HepG2 (cell line): ENCODE data around the gene ENC1. TPM values are rescaled to one million over a fixed set of nuclear protein-coding genes. Genes with fewer than 3 reads are reported as not detected.

Source experiments
- ATAC-seq: fragments of 200-7000 bp; cut with Tn5 transposase; 3 replicates; pipeline ENCODE4 v1.9.1; 2020; ENCODE audit warnings: mild to moderate bottlenecking, moderate library complexity
- BruUV-seq: library from RNA; stranded (reverse); fragments of 400-500 nt; replicated peaks from 2 replicates; lab custom pipeline; 2021; lab: Mats Ljungman, UMichigan
- CTCF ChIA-PET: fragments of 300-600 bp; formaldehyde crosslinking; extraction: SDS; loops from one replicate; lab custom pipeline; 2021; ENCODE audit warnings: low total read pairs, inconsistent platforms, low intra/inter-chr PET ratio; lab: Yijun Ruan, JAX
- POLR2A ChIA-PET: fragments of 350-600 bp; sonication (Branson Sonifier 250); formaldehyde crosslinking; loops from one replicate; lab custom pipeline; 2020; ENCODE audit warnings: antibody characterized with exemption, inconsistent platforms; lab: Yijun Ruan, JAX
- DNase-seq: peaks from one replicate; pipeline ENCODE4 v3.0.0-alpha.2; 2015; ENCODE audit warnings: low spot score
- FAIRE-seq: peaks from 3 replicates; lab custom pipeline; 2011; peaks lifted over from hg19 to GRCh38; lab: Jason Lieb, UNC
- H2AFZ ChIP-seq: one replicate; pipeline ENCODE4 v1.6.1; 2011; ENCODE audit warnings: low read length, inconsistent platforms
- H3K27ac ChIP-seq: fragments of 300-600 bp; 3 replicates; pipeline ENCODE4 v1.8.0; 2011; ENCODE audit warnings: mixed run types, mild to moderate bottlenecking, mixed read lengths, low read length, inconsistent platforms; ENCODE audit not compliant: insufficient read depth; ENCODE audit errors: extremely low read length
- H3K27me3 ChIP-seq, 2 experiments: fragments of 200-600 bp in 1 of 2; 2 replicates in 1 of 2; 3 replicates in 1 of 2; pipeline versions ENCODE4 v1.6.0 to v1.8.0; 2011; ENCODE audit warnings: low read length in 2 of 2, mild to moderate bottlenecking in 2 of 2, moderate library complexity in 2 of 2, inconsistent platforms in 1 of 2; ENCODE audit not compliant: insufficient read depth in 2 of 2, control insufficient read depth in 1 of 2
- H3K36me3 ChIP-seq, 2 experiments: fragments of 200-600 bp in 1 of 2; replicated peaks in 1 of 2; 2 replicates in 1 of 2; 3 replicates in 1 of 2; pipeline versions ENCODE4 v1.5.1 to v1.8.0; 2011; ENCODE audit warnings: low read length in 2 of 2, inconsistent platforms in 1 of 2; ENCODE audit not compliant: insufficient read depth in 2 of 2, control insufficient read depth in 1 of 2
- H3K4me1 ChIP-seq: 2 replicates; pipeline ENCODE4 v1.5.1; 2012; ENCODE audit warnings: low read length, inconsistent platforms; ENCODE audit not compliant: insufficient read depth
- H3K4me2 ChIP-seq: 2 replicates; pipeline ENCODE4 v1.6.0; 2011; ENCODE audit warnings: low read depth, low read length, inconsistent platforms
- H3K4me3 ChIP-seq, 3 experiments: fragments of 200-600 bp in 1 of 3; sonication (generic), shearing (Covaris generic) in 1 of 3; replicated peaks in 1 of 3; 2 replicates each; pipeline ENCODE4 v1.5.1; 2011 to 2016; ENCODE audit warnings: low read length in 3 of 3, inconsistent platforms in 2 of 3, low read depth in 2 of 3, mild to moderate bottlenecking in 2 of 3, control low read depth in 1 of 3, mixed read lengths in 1 of 3; ENCODE audit not compliant: insufficient read depth in 1 of 3
- H3K79me2 ChIP-seq: one replicate; pipeline ENCODE4 v1.6.1; 2011; ENCODE audit warnings: low read length, inconsistent platforms; ENCODE audit not compliant: insufficient read depth
- H3K9ac ChIP-seq: 2 replicates; pipeline ENCODE4 v1.6.0; 2011; ENCODE audit warnings: mild to moderate bottlenecking, low read depth, low read length, inconsistent platforms; ENCODE audit not compliant: insufficient read depth
- H3K9me3 ChIP-seq: 2 replicates; pipeline ENCODE4 v1.5.1; 2012; ENCODE audit warnings: mild to moderate bottlenecking, low read length
- H4K20me1 ChIP-seq: 2 replicates; pipeline ENCODE4 v1.6.0; 2011; ENCODE audit warnings: inconsistent platforms, mild to moderate bottlenecking, low read length, moderate library complexity; ENCODE audit not compliant: insufficient read depth
- CEBPG ChIP-seq: IDR thresholded peaks from 2 replicates; pipeline ENCODE4 v1.6.1; 2016
- HHEX ChIP-seq: IDR thresholded peaks from 2 replicates; pipeline ENCODE4 v1.6.1; 2016; ENCODE audit warnings: control low read depth
- HOXA7 ChIP-seq: sonication (generic); formaldehyde crosslinking; IDR thresholded peaks from 2 replicates; pipeline ENCODE4 v1.8.1; 2022; ENCODE audit warnings: mild to moderate bottlenecking, missing genetic modification reagents, moderate library complexity
- KDM4B ChIP-seq: sonication (generic); formaldehyde crosslinking; IDR thresholded peaks from 2 replicates; pipeline ENCODE4 v1.4.0; 2020; ENCODE audit warnings: missing genetic modification reagents
- KLF16 ChIP-seq, 2 experiments: sonication (generic) in 1 of 2; formaldehyde crosslinking in 1 of 2; IDR thresholded peaks; 2 replicates each; pipeline versions ENCODE4 v1.6.1 to v1.8.0; 2016 to 2023; ENCODE audit warnings: missing genetic modification reagents in 2 of 2, missing compliant biosample characterization in 1 of 2
- MAFG ChIP-seq: sonication (generic); formaldehyde crosslinking; IDR thresholded peaks from 2 replicates; pipeline ENCODE4 v1.5.1; 2020; ENCODE audit warnings: mild to moderate bottlenecking, missing genetic modification reagents
- MTA1 ChIP-seq: sonication (generic); formaldehyde crosslinking; IDR thresholded peaks from 2 replicates; pipeline ENCODE4 v1.4.0; 2020; ENCODE audit warnings: missing genetic modification reagents, mild to moderate bottlenecking, borderline replicate concordance
- NFATC3 ChIP-seq: sonication (generic); formaldehyde crosslinking; IDR thresholded peaks from 2 replicates; pipeline ENCODE4 v1.5.1; 2020; ENCODE audit warnings: mild to moderate bottlenecking, missing genetic modification reagents
- ZNF687 ChIP-seq: sonication (generic); formaldehyde crosslinking; IDR thresholded peaks from 2 replicates; pipeline ENCODE4 v1.5.1; 2020; ENCODE audit warnings: mild to moderate bottlenecking, missing genetic modification reagents, moderate library complexity
- ZNF782 ChIP-seq: sonication (generic); formaldehyde crosslinking; IDR thresholded peaks from 2 replicates; pipeline ENCODE4 v1.4.0; 2020; ENCODE audit warnings: missing genetic modification reagents, mild to moderate bottlenecking, borderline replicate concordance
- WGBS: methylation state at CpG from one replicate; pipeline ENCODE4 v1.1.6; 2017; ENCODE audit warnings: low lambda C conversion rate; 5-methylcytosine and 5-hydroxymethylcytosine counted together
- in situ Hi-C: cut with HindIII; loops from 2 replicates; pipeline ENCODE4 v1.10.0; 2017; ENCODE audit warnings: low pct_unique_long_range_greater_than_20kb; ENCODE audit not compliant: extremely low pct_ligation_motif_present
- intact Hi-C: fragments of 100-400 bp; cut with micrococcal nuclease; formaldehyde crosslinking; loops from one replicate; pipeline ENCODE4 v1.10.0; 2022; ENCODE audit not compliant: unreplicated experiment
- polyA plus RNA-seq, 8 experiments: library from polyadenylated mRNA; depleted of rRNA in 3 of 8; stranded (reverse) in 7 of 8; unstranded in 1 of 8; fragments of >200 nt; fragmentation: Illumina TruSeq in 4 of 8; extraction: Trizol in 4 of 8; gene quantifications; 2 replicates each; pipeline versions ENCODE4 v1.2.1 to v1.2.3, GENCODE V29; 2011 to 2016; ENCODE audit warnings: low read depth in 4 of 8, missing spikeins in 1 of 8, mixed read lengths in 1 of 8; ENCODE audit not compliant: insufficient read depth in 1 of 8
- total RNA-seq, 5 experiments: library from RNA; depleted of rRNA; stranded (reverse); fragments of >200 nt; fragmentation: Illumina TruSeq; extraction: Trizol; gene quantifications; 2 replicates each; pipeline ENCODE4 v1.2.3, GENCODE V29; 2016; ENCODE audit warnings: low read depth in 1 of 5
- TF ChIP-seq, protein P1 (sequence below): sonication (generic); formaldehyde crosslinking; IDR thresholded peaks from 2 replicates; pipeline ENCODE4 v1.8.1; 2023; ENCODE audit warnings: missing genetic modification reagents, inconsistent platforms, borderline replicate concordance
- TF ChIP-seq, protein P2 (sequence below): IDR thresholded peaks from 2 replicates; pipeline ENCODE4 v1.6.1; 2016; ENCODE audit warnings: control low read depth

ENC1 gene
- total and polyA plus RNA-seq, 2 of the 13 experiments (the other 11 are each of a cell fraction or from before 2014, with no cell fraction given) = 63.8 to 64.4 TPM

- TF ChIP-seq MAFG (no peak), KLF16 (CRISPR knock-in tag; IDR thresholded peaks at IDR 0.05) (no peak), HHEX (CRISPR knock-in tag) (no peak), ZNF782 (CRISPR knock-in tag) (no peak)
Measured at GRCh38 chr5:74598731-74599130, 41.8 kb downstream of the ENC1 start (continued).

DNA sequence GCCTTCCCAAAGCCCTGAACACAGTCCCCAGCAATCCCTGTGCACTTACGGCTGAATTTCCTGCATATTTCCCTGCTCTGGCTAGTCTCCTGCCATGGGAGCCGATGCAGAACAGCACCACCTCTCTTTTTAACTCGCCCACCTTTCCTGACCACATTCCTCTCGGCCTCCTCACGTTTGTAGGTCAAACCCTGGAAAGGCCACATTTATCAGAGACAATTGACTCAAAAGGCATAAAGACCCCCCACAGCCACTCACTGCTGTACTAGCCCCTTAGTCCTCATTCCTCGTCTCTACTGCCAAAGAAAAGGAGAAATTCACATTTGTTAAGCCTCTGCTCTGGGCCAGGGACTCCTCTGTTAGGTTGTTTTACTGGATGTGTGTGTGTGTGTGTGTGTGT, 43.6 kb downstream of the ENC1 start:
- 76% methylated on average over 6 of the region's 6 CpGs for WGBS
- in situ Hi-C loops = no loop called here

More for the DNA sequence above, 43.6 kb downstream of the ENC1 start:
- H3K9ac ChIP-seq = no peak overlapping the region
- no peak overlapping the region for H3K27ac ChIP-seq
- H4K20me1 ChIP-seq = no peaks in the 10 kb centered on the region
- ChIA-PET POLR2A (interaction anchor here (0.6 to 0.8 kb wide), 2 partner anchors 44 to 96 kb away, joined by 3 to 5 read pairs; partner anchors contain the start of gene ENC1), CTCF (no interaction called here)
- H3K79me2 ChIP-seq = no peaks in the 10 kb centered on the region
- H3K36me3 ChIP-seq = no peaks in the 10 kb centered on the region
- TF ChIP-seq NFATC3 (CRISPR knock-in tag) (no peak), ZNF687 (CRISPR knock-in tag) (no peak), CEBPG (CRISPR knock-in tag) (no peak), MTA1 (CRISPR knock-in tag) (no peak), KDM4B (CRISPR knock-in tag) (no peak), HOXA7 (CRISPR knock-in tag) (no peak)
- TF ChIP-seq, protein P1, sequence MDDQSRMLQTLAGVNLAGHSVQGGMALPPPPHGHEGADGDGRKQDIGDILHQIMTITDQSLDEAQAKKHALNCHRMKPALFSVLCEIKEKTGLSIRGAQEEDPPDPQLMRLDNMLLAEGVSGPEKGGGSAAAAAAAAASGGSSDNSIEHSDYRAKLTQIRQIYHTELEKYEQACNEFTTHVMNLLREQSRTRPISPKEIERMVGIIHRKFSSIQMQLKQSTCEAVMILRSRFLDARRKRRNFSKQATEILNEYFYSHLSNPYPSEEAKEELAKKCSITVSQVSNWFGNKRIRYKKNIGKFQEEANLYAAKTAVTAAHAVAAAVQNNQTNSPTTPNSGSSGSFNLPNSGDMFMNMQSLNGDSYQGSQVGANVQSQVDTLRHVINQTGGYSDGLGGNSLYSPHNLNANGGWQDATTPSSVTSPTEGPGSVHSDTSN (CRISPR knock-in tag) = no peak
- TF ChIP-seq, protein P2, sequence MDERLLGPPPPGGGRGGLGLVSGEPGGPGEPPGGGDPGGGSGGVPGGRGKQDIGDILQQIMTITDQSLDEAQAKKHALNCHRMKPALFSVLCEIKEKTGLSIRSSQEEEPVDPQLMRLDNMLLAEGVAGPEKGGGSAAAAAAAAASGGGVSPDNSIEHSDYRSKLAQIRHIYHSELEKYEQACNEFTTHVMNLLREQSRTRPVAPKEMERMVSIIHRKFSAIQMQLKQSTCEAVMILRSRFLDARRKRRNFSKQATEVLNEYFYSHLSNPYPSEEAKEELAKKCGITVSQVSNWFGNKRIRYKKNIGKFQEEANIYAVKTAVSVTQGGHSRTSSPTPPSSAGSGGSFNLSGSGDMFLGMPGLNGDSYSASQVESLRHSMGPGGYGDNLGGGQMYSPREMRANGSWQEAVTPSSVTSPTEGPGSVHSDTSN = no peak
- no peak overlapping the region for H2AFZ ChIP-seq
- FAIRE-seq = no peak
- intact Hi-C loops = loop anchor here (5.0 kb wide), 1 partner anchor 35 kb away; no protein-coding TSS in a partner anchor
- no peak overlapping the region for H3K4me2 ChIP-seq
- no peaks in the 10 kb centered on the region for H3K27me3 ChIP-seq
- H3K9me3 ChIP-seq = no peaks in the 10 kb centered on the region
- H3K4me3 ChIP-seq = no peak overlapping the region
- DNase-seq = no peak
- peaks cover 64% of the 10 kb centered on the region for H3K4me1 ChIP-seq
- no peak; the same call in 2 of the 3 replicates for ATAC-seq
- BruUV-seq = no TSS peak
